IMR-90 (cell line): ENCODE data around the gene DTHD1. TPM values are rescaled to one million over a fixed set of nuclear protein-coding genes. Genes with fewer than 3 reads are reported as not detected.

ENCODE experiments used
- ATAC-seq: fragments of 200-7000 bp; cut with Tn5 transposase; 2 replicates; pipeline ENCODE4 v1.9.1; 2020; ENCODE audit warnings: low read depth, mild to moderate bottlenecking, moderate library complexity
- BruUV-seq: library from RNA; stranded (reverse); fragments of 400-500 nt; replicated peaks from 2 replicates; lab custom pipeline; 2021; lab: Mats Ljungman, UMichigan
- CTCF ChIA-PET: fragments of 300-600 bp; formaldehyde crosslinking; extraction: SDS; loops from one replicate; lab custom pipeline; 2021; ENCODE audit warnings: antibody characterized with exemption; lab: Yijun Ruan, JAX
- POLR2A ChIA-PET: fragments of 300-600 bp; sonication (Branson Sonifier 250); formaldehyde crosslinking; loops from one replicate; lab custom pipeline; 2022; ENCODE audit warnings: antibody characterized with exemption; ENCODE audit not compliant: unreplicated experiment; lab: Charles Lee
- DNase-seq: peaks from one replicate; pipeline ENCODE4 v3.0.0; 2013
- H2AFZ ChIP-seq: replicated peaks from 2 replicates; pipeline ENCODE3; 2013; ENCODE audit warnings: low read length, mild to moderate bottlenecking; ENCODE audit not compliant: poor library complexity
- H2AK5ac ChIP-seq: 2 replicates; pipeline ENCODE4 v1.6.1; 2013; ENCODE audit warnings: low read depth, low read length, inconsistent platforms
- H2AK9ac ChIP-seq: replicated peaks from 2 replicates; pipeline ENCODE3; 2013; ENCODE audit warnings: mild to moderate bottlenecking, low read depth, low read length, moderate library complexity; ENCODE audit not compliant: poor library complexity
- H2BK120ac ChIP-seq: 2 replicates; pipeline ENCODE4 v1.6.1; 2013; ENCODE audit warnings: low read depth, low read length, inconsistent platforms
- H2BK15ac ChIP-seq: 3 replicates; pipeline ENCODE4 v1.6.1; 2013; ENCODE audit warnings: low read depth, low read length, inconsistent platforms
- H2BK20ac ChIP-seq: 2 replicates; pipeline ENCODE4 v1.6.1; 2013; ENCODE audit warnings: low read depth, mild to moderate bottlenecking, inconsistent platforms, low read length, moderate library complexity
- H2BK5ac ChIP-seq: 2 replicates; pipeline ENCODE4 v1.6.1; 2013; ENCODE audit warnings: mild to moderate bottlenecking, low read depth, low read length, inconsistent platforms; ENCODE audit not compliant: poor library complexity, severe bottlenecking
- H3K14ac ChIP-seq: replicated peaks from 2 replicates; pipeline ENCODE4 v1.6.1; 2013; ENCODE audit warnings: low read depth, low read length, inconsistent platforms
- H3K18ac ChIP-seq: 2 replicates; pipeline ENCODE4 v1.6.1; 2013; ENCODE audit warnings: low read depth, low read length, control low read depth
- H3K23ac ChIP-seq: 2 replicates; pipeline ENCODE4 v1.6.1; 2013; ENCODE audit warnings: low read depth, low read length, inconsistent platforms
- H3K27ac ChIP-seq: 2 replicates; pipeline ENCODE4 v1.5.1; 2013; ENCODE audit warnings: mild to moderate bottlenecking, control low read depth, low read length; ENCODE audit not compliant: insufficient read depth
- H3K27me3 ChIP-seq: 2 replicates; pipeline ENCODE4 v1.6.1; 2013; ENCODE audit warnings: low read length; ENCODE audit not compliant: control insufficient read depth, insufficient read depth
- H3K36me3 ChIP-seq: 2 replicates; pipeline ENCODE4 v1.6.1; 2013; ENCODE audit warnings: low read length, mixed read lengths; ENCODE audit not compliant: control insufficient read depth, insufficient read depth
- H3K4ac ChIP-seq: 2 replicates; pipeline ENCODE4 v1.6.1; 2013; ENCODE audit warnings: low read depth, low read length, inconsistent platforms
- H3K4me1 ChIP-seq: 2 replicates; pipeline ENCODE4 v1.6.1; 2013; ENCODE audit warnings: low read length, mixed read lengths; ENCODE audit not compliant: control insufficient read depth, insufficient read depth
- H3K4me2 ChIP-seq: 2 replicates; pipeline ENCODE4 v1.6.1; 2013; ENCODE audit warnings: low read depth, mild to moderate bottlenecking, control low read depth, low read length, moderate library complexity
- H3K4me3 ChIP-seq: 2 replicates; pipeline ENCODE4 v1.5.1; 2013; ENCODE audit warnings: low read depth, mild to moderate bottlenecking, control low read depth, low read length, moderate library complexity; ENCODE audit not compliant: insufficient read depth
- H3K56ac ChIP-seq: 2 replicates; pipeline ENCODE4 v1.6.1; 2013; ENCODE audit warnings: low read length, inconsistent platforms; ENCODE audit not compliant: insufficient read depth; ENCODE audit errors: extremely low read depth
- H3K79me1 ChIP-seq, 2 experiments: 2 replicates each; pipeline ENCODE4 v1.6.1; 2013; ENCODE audit warnings: low read length in 2 of 2, inconsistent platforms in 1 of 2, low read depth in 1 of 2
- H3K9ac ChIP-seq: 2 replicates; pipeline ENCODE4 v1.6.1; 2013; ENCODE audit warnings: low read depth, low read length, control low read depth
- H3K9me1 ChIP-seq: 2 replicates; pipeline ENCODE4 v1.6.1; 2013; ENCODE audit warnings: low read length, inconsistent platforms; ENCODE audit not compliant: insufficient read depth
- H3K9me3 ChIP-seq: 2 replicates; pipeline ENCODE4 v1.6.1; 2013; ENCODE audit warnings: low read length; ENCODE audit not compliant: control insufficient read depth, insufficient read depth
- H4K20me1 ChIP-seq: 2 replicates; pipeline ENCODE4 v1.6.1; 2013; ENCODE audit warnings: low read length, inconsistent platforms; ENCODE audit not compliant: insufficient read depth
- H4K5ac ChIP-seq: 2 replicates; pipeline ENCODE4 v1.6.1; 2013; ENCODE audit warnings: mild to moderate bottlenecking, low read depth, low read length, control low read depth
- H4K8ac ChIP-seq, 2 experiments: 2 replicates each; pipeline ENCODE4 v1.6.1; 2013; ENCODE audit warnings: low read depth in 2 of 2, low read length in 2 of 2, control low read depth in 1 of 2, inconsistent platforms in 1 of 2
- H4K91ac ChIP-seq: 2 replicates; pipeline ENCODE4 v1.6.1; 2013; ENCODE audit warnings: low read depth, low read length, inconsistent platforms; ENCODE audit not compliant: insufficient read depth
- CEBPB ChIP-seq: IDR thresholded peaks from 2 replicates; pipeline ENCODE4 v1.6.1; 2012; ENCODE audit warnings: low read depth, low read length, improper control_type of control experiment
- CHD1 ChIP-seq: IDR thresholded peaks from 2 replicates; pipeline ENCODE4 v1.6.1; 2012; ENCODE audit warnings: low read depth, low read length, improper control_type of control experiment
- CTCF ChIP-seq: conservative IDR thresholded peaks from 2 replicates; pipeline ENCODE4 v1.5.1; 2012; ENCODE audit warnings: mild to moderate bottlenecking, low read depth, low read length, improper control_type of control experiment
- MAFK ChIP-seq: IDR thresholded peaks from 2 replicates; pipeline ENCODE4 v1.6.1; 2012; ENCODE audit warnings: low read depth, low read length, improper control_type of control experiment
- MAZ ChIP-seq: IDR thresholded peaks from 2 replicates; pipeline ENCODE4 v1.6.1; 2012; ENCODE audit warnings: low read depth, mild to moderate bottlenecking, low read length, improper control_type of control experiment, moderate library complexity, borderline replicate concordance
- NFE2L2 ChIP-seq: fragments of 150-350 bp; IDR thresholded peaks from 2 replicates; pipeline ENCODE4 v1.6.1; 2016; ENCODE audit warnings: low read depth, mild to moderate bottlenecking, low read length
- SMC3 ChIP-seq: fragments of 150-350 bp; IDR thresholded peaks from 2 replicates; pipeline ENCODE4 v1.6.1; 2016; ENCODE audit warnings: low read depth, mild to moderate bottlenecking, antibody characterized with exemption, low read length, moderate library complexity
- WGBS, 2 experiments: methylation state at CpG; one replicate each; pipeline versions ENCODE4 v1.1.5 to v1.1.7; 2013; ENCODE audit warnings: missing lambda C conversion rate in 2 of 2; ENCODE audit not compliant: insufficient read length in 1 of 2; ENCODE audit errors: extremely low coverage in 2 of 2; 5-methylcytosine and 5-hydroxymethylcytosine counted together
- dilution Hi-C: fragments of 300-500 bp; cut with HindIII; formaldehyde crosslinking; loops from one replicate; pipeline ENCODE4 v1.14.3; 2018; ENCODE audit warnings: low sequenced_read_pairs; ENCODE audit not compliant: unreplicated experiment
- in situ Hi-C: fragments of 300-500 bp; cut with MboI; formaldehyde crosslinking; loops from 3 replicates; pipeline ENCODE4 v1.14.3; 2019; ENCODE audit warnings: low sequenced_read_pairs, inconsistent platforms, mixed read lengths
- intact Hi-C: fragments of 100-400 bp; cut with micrococcal nuclease; formaldehyde crosslinking; loops from 2 replicates; pipeline ENCODE4 v1.10.0; 2022
- polyA plus RNA-seq, 3 experiments: library from polyadenylated mRNA; depleted of rRNA; stranded (reverse); fragments of >200 nt; gene quantifications; 2 replicates each; pipeline ENCODE4 v1.2.3, GENCODE V29; 2012; ENCODE audit warnings: low replicate concordance in 1 of 3
- total RNA-seq: library from RNA; depleted of rRNA; stranded (reverse); fragments of >200 nt; gene quantifications from 2 replicates; pipeline ENCODE4 v1.2.3, GENCODE V29; 2012

Gene DTHD1
- total and polyA plus RNA-seq, 2 of the 4 experiments (the other 2 are of a cell fraction), result not detected

- no peak for DNase-seq
- Histone ChIP-seq H3K4me2 (no peak overlapping the region), H2AK9ac (no peak overlapping the region), H3K27ac (no peak overlapping the region), H4K5ac (no peak overlapping the region), H2BK5ac (no peak overlapping the region), H4K8ac (no peak overlapping the region), H3K27me3 (no peaks in the 10 kb centered on the region), H2BK20ac (no peak overlapping the region), H3K36me3 (no peaks in the 10 kb centered on the region), H3K79me1 (no peaks in the 10 kb centered on the region), H3K9me1 (no peaks in the 10 kb centered on the region), H3K23ac (no peak overlapping the region), H3K4me3 (no peak overlapping the region), H3K56ac (no peak overlapping the region), H4K91ac (no peak overlapping the region), H3K4ac (no peak overlapping the region), H3K4me1 (no peaks in the 10 kb centered on the region), H4K20me1 (no peaks in the 10 kb centered on the region), H2BK120ac (no peak overlapping the region), H3K18ac (no peak overlapping the region), H3K9me3 (no peaks in the 10 kb centered on the region), H2AFZ (no peak overlapping the region), H2BK15ac (no peak overlapping the region), H2AK5ac (no peak overlapping the region), H3K14ac (no peak overlapping the region), H3K9ac (no peak overlapping the region)
- CTCF ChIA-PET, result no interaction called here
- dilution Hi-C loops, result no loop called here
- BruUV-seq, result no TSS peak
- TF ChIP-seq NFE2L2 (no peak), CTCF (no peak), CEBPB (no peak), MAZ (no peak), CHD1 (no peak), SMC3 (no peak), MAFK (no peak)
- intact Hi-C loops, result no loop called here
- POLR2A ChIA-PET, result no interaction called here
- in situ Hi-C loops, result no loop called here
- ATAC-seq, result no peak
- WGBS, 2 experiments, result no CpG with 5 or more reads among the region's 6 CpGs
These were observed 25.0 kb upstream of the DTHD1 start for GRCh38 chr4:36256398-36256891.
